ENCODE data around the gene NLRC5.
"Not testable (repeated sequence)": the region's sequence is repeated elsewhere in the genome, so short reads cannot be mapped to it uniquely, and the experiment has no call there.

Gene NLRC5

GRCh38 chr16:56969769-56970168 lies 19.6 kb upstream of the NLRC5 start:
- DNase-seq (ENCODE audit: insufficient read length, low spot score) (no peak), FAIRE-seq (no peak)
- no peak for TF ChIP-seq POLR2A (IDR thresholded peaks at IDR 0.05; ENCODE audit: low read depth, low read length)

DNA sequence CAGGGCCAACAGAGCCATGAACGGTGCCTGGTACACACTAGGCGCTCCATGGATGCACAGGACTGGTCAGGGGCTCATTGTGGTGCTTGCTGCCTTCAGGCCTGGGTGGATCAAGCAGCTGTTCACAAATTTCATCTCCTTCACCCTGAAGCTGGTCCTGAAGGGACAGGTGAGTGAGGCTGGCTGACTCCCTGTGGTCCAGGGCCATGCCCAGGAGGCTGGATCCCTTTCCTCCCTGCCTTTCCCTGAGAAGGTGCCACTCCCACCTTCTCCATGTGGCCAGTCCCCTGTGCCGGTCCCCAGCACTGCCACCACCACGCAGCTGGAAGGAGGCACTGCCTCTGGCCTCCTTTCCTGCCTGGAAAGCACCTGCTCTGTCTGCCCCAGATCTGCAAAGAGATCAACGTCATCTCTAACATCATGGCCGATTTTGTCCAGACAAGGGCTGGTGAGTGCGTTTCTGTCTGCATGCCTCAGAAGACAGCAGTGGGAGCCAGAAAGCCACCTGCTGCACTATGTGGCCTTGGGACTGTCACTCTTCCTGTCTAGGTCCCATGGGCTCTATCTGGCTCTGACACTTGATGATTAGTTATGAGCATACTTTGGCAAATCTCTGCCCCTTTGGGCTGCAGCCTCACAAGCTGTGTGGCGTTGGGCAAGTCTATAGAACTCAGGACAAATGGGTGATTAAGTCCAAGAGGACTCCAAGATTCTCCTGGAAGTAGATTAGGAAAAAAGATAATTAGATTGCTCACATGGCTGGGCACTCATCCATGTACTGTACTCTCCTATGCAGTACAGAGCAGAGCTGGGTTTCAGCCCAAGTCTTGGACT lies 18.2 kb upstream of the NLRC5 start:
- no peak for DNase-seq (ENCODE audit: insufficient read length, low spot score)
- FAIRE-seq = no peak
- TF ChIP-seq POLR2A (IDR thresholded peaks at IDR 0.05; ENCODE audit: low read depth, low read length) = no peak

DNA sequence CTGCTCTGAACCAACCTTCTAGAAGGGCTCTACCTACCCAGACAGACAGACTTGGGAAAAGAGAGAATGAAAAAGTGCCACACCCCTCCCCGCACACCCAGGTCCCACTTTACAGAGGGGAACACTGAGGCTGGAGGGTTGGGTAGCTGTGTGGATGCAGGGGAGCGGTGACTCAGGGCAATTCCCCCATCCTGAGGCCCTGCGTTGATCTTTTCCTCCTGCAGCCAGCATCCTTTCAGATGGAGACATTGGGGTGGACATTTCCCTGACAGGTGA lies 17.7 kb upstream of the NLRC5 start:
- TF ChIP-seq POLR2A (IDR thresholded peaks at IDR 0.05; ENCODE audit: low read depth, low read length) = no peak
- no peak for DNase-seq (ENCODE audit: insufficient read length, low spot score)
- no peak for FAIRE-seq

GRCh38 chr16:56972403-56973293 lies 16.7 kb upstream of the NLRC5 start:
- TF ChIP-seq POLR2A (IDR thresholded peaks at IDR 0.05; ENCODE audit: low read depth, low read length) = no peak
- no peak for DNase-seq (ENCODE audit: insufficient read length, low spot score)
- FAIRE-seq = no peak

GRCh38 chr16:56973294-56973689 lies 16.1 kb upstream of the NLRC5 start:
- no peak for FAIRE-seq

DNA sequence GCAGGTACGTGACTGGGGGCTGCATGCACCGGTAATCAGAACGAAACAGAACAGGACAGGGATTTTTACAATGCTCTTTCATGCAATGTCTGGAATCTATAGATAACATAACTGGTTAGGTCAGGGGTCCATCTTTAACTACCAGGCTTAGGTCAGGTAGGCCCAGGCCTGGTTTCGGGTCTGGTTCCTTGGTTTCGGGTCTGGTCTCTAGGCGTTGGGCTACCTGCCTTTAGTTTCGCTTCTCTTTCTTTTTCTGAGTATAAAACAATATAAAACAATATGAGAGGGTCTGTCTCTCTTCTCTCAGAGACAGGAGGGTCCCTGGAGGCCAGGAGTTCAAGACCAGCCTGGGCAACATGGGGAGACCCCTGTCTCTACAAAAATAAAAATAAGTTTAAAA lies 15.5 kb upstream of the NLRC5 start:
- not testable (repeated sequence) for FAIRE-seq; DNase-seq (ENCODE audit: insufficient read length, low spot score)

More at GRCh38 chr16:56973294-56973689, 16.1 kb upstream of the NLRC5 start:
- DNase-seq (ENCODE audit: insufficient read length, low spot score) = no peak
- TF ChIP-seq POLR2A (IDR thresholded peaks at IDR 0.05; ENCODE audit: low read depth, low read length) = no peak

GRCh38 chr16:56974549-56975300 lies 14.6 kb upstream of the NLRC5 start:
- DNase-seq (ENCODE audit: insufficient read length, low spot score) (no peak), FAIRE-seq (no peak)
- no peak for TF ChIP-seq POLR2A (IDR thresholded peaks at IDR 0.05; ENCODE audit: low read depth, low read length)

DNA sequence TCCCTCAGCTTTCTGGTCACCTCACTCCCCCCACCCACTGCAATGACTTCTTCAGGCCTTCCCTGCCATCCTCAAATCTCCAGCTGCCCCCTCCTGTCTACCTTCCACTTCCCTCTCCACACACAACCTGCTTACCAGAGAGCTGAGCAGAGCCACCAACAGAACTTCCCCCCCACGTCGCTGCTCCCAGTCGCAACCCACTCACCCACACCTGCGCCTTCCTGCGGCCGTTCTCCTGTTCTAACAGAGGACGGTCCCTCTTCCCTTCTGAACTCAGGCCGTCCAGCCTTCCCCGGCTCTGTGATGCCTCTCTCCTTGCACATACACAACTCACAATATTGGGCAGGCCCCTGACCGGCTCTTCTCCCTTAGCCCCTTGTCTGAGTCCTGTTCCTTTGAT lies 13.6 kb upstream of the NLRC5 start:
- no peak for DNase-seq (ENCODE audit: insufficient read length, low spot score)
- FAIRE-seq = no peak

DNA sequence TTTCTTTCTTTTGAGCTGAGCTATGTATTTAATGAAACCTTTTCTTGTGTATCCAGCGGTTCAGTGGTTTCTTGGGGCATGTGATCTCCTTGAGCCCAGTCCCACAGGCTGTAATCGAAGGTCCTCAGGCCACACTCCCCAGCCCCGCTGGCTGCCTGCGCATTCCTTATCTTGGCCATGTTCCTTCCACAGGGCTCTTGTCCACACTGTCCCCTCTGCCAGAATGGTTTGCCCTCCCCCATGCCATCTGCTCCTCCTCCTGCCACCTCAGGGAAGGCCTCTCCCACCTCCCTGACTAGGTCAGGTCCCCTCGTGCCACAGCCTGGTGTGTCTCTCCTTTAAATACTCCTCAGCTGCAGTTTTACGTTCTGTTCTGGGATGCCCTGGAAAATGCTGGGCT lies 12.1 kb upstream of the NLRC5 start:
- TF ChIP-seq POLR2A (IDR thresholded peaks at IDR 0.05; ENCODE audit: low read depth, low read length) = no peak
- FAIRE-seq (no peak), DNase-seq (ENCODE audit: insufficient read length, low spot score) (no peak)

More for the DNA sequence above, 13.6 kb upstream of the NLRC5 start:
- no peak for TF ChIP-seq POLR2A (IDR thresholded peaks at IDR 0.05; ENCODE audit: low read depth, low read length)

GRCh38 chr16:56977823-56978430 lies 11.4 kb upstream of the NLRC5 start:
- no peak for TF ChIP-seq POLR2A (IDR thresholded peaks at IDR 0.05; ENCODE audit: low read depth, low read length)
- FAIRE-seq = no peak

GRCh38 chr16:56980201-56980535 lies 9.2 kb upstream of the NLRC5 start:
- DNase-seq (ENCODE audit: insufficient read length, low spot score) (no peak), FAIRE-seq (no peak)
- TF ChIP-seq POLR2A (IDR thresholded peaks at IDR 0.05; ENCODE audit: low read depth, low read length) = no peak

More at GRCh38 chr16:56977823-56978430, 11.4 kb upstream of the NLRC5 start:
- DNase-seq (ENCODE audit: insufficient read length, low spot score) = no peak

DNA sequence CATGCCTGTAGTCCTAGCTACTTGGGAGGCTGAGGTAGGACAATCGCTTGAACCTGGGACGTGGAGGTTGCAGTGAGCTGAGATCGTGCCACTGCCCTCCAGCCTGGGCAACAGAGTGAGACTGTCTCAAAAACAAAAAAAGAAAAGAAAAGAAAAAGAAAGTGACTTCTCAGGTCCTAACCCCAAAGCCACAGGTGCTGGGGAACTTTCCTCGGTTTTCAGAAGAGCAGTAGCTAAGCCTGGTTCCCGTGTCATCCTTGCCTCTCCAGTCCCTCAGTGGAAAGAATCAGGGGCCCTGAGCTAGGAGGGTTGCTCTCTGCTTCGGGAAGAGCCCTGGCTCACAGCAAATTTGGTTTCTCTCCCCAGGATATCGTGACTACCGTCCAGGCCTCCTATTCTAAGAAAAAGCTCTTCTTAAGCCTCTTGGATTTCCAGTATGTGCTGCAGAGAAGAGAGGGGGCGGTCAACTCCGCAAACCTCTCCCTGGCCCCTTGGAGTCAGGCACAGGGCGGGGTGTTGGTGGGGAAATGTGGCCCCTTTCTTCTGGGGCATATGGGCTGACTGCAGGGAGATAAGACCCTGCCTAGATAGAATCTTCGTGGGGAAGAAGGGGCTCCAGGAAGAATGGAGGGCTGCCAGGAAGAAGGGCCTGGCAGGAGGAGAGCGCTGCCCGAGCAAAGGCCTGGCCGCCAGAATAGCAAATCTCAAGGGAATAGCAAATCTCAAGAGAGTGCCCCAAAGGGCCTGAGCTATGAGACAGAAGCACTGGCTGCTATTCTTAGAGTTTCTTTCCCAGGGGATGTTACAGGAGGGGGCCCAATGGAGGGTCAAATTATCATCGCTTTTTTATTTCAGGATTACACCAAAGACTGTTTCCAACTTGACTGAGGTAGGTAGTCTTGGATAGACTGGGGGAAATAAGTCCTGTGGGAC lies 8.3 kb upstream of the NLRC5 start:
- no peak for TF ChIP-seq POLR2A (IDR thresholded peaks at IDR 0.05; ENCODE audit: low read depth, low read length)
- DNase-seq (ENCODE audit: insufficient read length, low spot score) (no peak), FAIRE-seq (no peak)

DNA sequence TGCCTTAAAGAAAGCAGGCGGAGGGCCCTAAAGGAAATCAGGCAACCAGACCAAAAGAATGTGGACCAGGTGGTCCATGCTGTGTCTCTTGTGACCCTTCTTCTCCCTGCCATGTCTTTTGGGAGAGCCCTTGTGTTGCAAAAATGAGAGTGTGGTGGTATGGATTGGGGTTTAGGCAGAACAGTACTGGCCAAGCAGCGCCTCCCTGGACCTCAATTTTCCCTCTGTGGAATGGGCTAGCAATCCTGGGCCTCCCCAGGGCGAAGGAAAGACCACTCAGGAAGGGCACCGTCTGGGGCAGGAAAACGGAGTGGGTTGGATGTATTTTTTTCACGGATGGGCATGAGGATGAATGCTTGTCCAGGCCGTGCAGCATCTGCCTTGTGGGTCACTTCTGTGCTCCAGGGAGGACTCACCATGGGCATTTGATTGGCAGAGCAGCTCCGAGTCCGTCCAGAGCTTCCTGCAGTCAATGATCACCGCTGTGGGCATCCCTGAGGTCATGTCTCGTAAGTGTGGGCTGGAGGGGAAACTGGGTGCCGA lies 7.6 kb upstream of the NLRC5 start:
- TF ChIP-seq POLR2A (IDR thresholded peaks at IDR 0.05; ENCODE audit: low read depth, low read length) = no peak
- FAIRE-seq (no peak), DNase-seq (ENCODE audit: insufficient read length, low spot score) (no peak)
